ENCODE measurements around the gene ST6GALNAC1.

The ST6GALNAC1 gene

GRCh38 chr17:76631821-76632565, 11.6 kb downstream of the ST6GALNAC1 start:
- H3K9ac ChIP-seq (ENCODE audit: low read length), result no peak overlapping the region
- no peak overlapping the region for H4K8ac ChIP-seq (ENCODE audit: low read depth, low read length)
- no peak overlapping the region for H3K27ac ChIP-seq (ENCODE audit: low read depth, low read length)
- no peak overlapping the region for H2BK5ac ChIP-seq (ENCODE audit: low read length)
- no peak overlapping the region for H2AK5ac ChIP-seq (ENCODE audit: low read length)
- no peaks in the 10 kb centered on the region for H3K79me2 ChIP-seq (ENCODE audit: control insufficient read depth, insufficient read depth, low read length)
- H2BK15ac ChIP-seq (replicated peaks; ENCODE audit: low read depth), result no peak overlapping the region
- H3K4ac ChIP-seq (ENCODE audit: low read depth, low read length), result no peak overlapping the region
- H3K23ac ChIP-seq (ENCODE audit: low read length), result no peak overlapping the region
- no peak overlapping the region for H3K4me3 ChIP-seq (ENCODE audit: low read length)
- no peaks in the 10 kb centered on the region for H3K27me3 ChIP-seq (ENCODE audit: insufficient read depth, low read length, poor library complexity)
- no CpG with 5 or more reads among the region's 10 CpGs for WGBS (ENCODE audit: extremely low coverage, insufficient coverage, low lambda C conversion rate)
- H4K5ac ChIP-seq (ENCODE audit: low read length), result no peak overlapping the region
- H3K4me1 ChIP-seq (ENCODE audit: control insufficient read depth, low read depth, low read length), result no peaks in the 10 kb centered on the region
- H3K4me2 ChIP-seq (ENCODE audit: low read length), result no peak overlapping the region
- H3K56ac ChIP-seq (ENCODE audit: low read length), result no peak overlapping the region
- no peak for DNase-seq
- no peaks in the 10 kb centered on the region for H3K79me1 ChIP-seq (ENCODE audit: low read length)
- H3K36me3 ChIP-seq (ENCODE audit: control insufficient read depth, insufficient read depth, low read length), result no peaks in the 10 kb centered on the region
- H3K18ac ChIP-seq (ENCODE audit: low read length), result no peak overlapping the region
- no peak overlapping the region for H2BK120ac ChIP-seq (ENCODE audit: low read depth, low read length)

- Histone ChIP-seq H2BK5ac (ENCODE audit: low read length) (no peak overlapping the region), H3K27me3 (ENCODE audit: insufficient read depth, low read length, poor library complexity) (no peaks in the 10 kb centered on the region), H4K5ac (ENCODE audit: low read length) (no peak overlapping the region), H3K79me2 (ENCODE audit: control insufficient read depth, insufficient read depth, low read length) (no peaks in the 10 kb centered on the region), H2AK5ac (ENCODE audit: low read length) (no peak overlapping the region), H3K4ac (ENCODE audit: low read depth, low read length) (no peak overlapping the region), H3K9ac (ENCODE audit: low read length) (no peak overlapping the region), H3K23ac (ENCODE audit: low read length) (no peak overlapping the region), H3K4me3 (ENCODE audit: low read length) (no peak overlapping the region), H2BK15ac (replicated peaks; ENCODE audit: low read depth) (no peak overlapping the region), H3K4me2 (ENCODE audit: low read length) (no peak overlapping the region), H3K36me3 (ENCODE audit: control insufficient read depth, insufficient read depth, low read length) (no peaks in the 10 kb centered on the region), H3K56ac (ENCODE audit: low read length) (no peak overlapping the region), H2BK120ac (ENCODE audit: low read depth, low read length) (no peak overlapping the region), H3K4me1 (ENCODE audit: control insufficient read depth, low read depth, low read length) (no peaks in the 10 kb centered on the region), H3K18ac (ENCODE audit: low read length) (no peak overlapping the region), H4K8ac (ENCODE audit: low read depth, low read length) (no peak overlapping the region), H3K79me1 (ENCODE audit: low read length) (no peaks in the 10 kb centered on the region), H3K27ac (ENCODE audit: low read depth, low read length) (no peak overlapping the region)
- peak; percentile 28 for DNase-seq
- no CpG with 5 or more reads among the region's 6 CpGs for WGBS (ENCODE audit: extremely low coverage, insufficient coverage, low lambda C conversion rate)
Observed at GRCh38 chr17:76630151-76630550, 13.4 kb downstream of the ST6GALNAC1 start.

GRCh38 chr17:76627510-76627909, 16.0 kb downstream of the ST6GALNAC1 start:
- H3K4me2 ChIP-seq (ENCODE audit: low read length), result no peak overlapping the region
- H3K56ac ChIP-seq (ENCODE audit: low read length), result no peak overlapping the region

GRCh38 chr17:76626442-76626841, 17.1 kb downstream of the ST6GALNAC1 start:
- H3K4me1 ChIP-seq (ENCODE audit: control insufficient read depth, low read depth, low read length), result no peaks in the 10 kb centered on the region
- no peak overlapping the region for H3K56ac ChIP-seq (ENCODE audit: low read length)
- H2AK5ac ChIP-seq (ENCODE audit: low read length), result no peak overlapping the region
- H4K5ac ChIP-seq (ENCODE audit: low read length), result no peak overlapping the region
- H3K18ac ChIP-seq (ENCODE audit: low read length), result no peak overlapping the region
- no peaks in the 10 kb centered on the region for H3K27me3 ChIP-seq (ENCODE audit: insufficient read depth, low read length, poor library complexity)
- H3K79me1 ChIP-seq (ENCODE audit: low read length), result no peaks in the 10 kb centered on the region
- no peak overlapping the region for H3K4ac ChIP-seq (ENCODE audit: low read depth, low read length)
- DNase-seq, result no peak
- H3K23ac ChIP-seq (ENCODE audit: low read length), result no peak overlapping the region
- H2BK15ac ChIP-seq (replicated peaks; ENCODE audit: low read depth), result no peak overlapping the region
- no peak overlapping the region for H3K4me3 ChIP-seq (ENCODE audit: low read length)
- no peak overlapping the region for H2BK120ac ChIP-seq (ENCODE audit: low read depth, low read length)
- H4K8ac ChIP-seq (ENCODE audit: low read depth, low read length), result no peak overlapping the region
- no peak overlapping the region for H3K9ac ChIP-seq (ENCODE audit: low read length)
- no CpG with 5 or more reads among the region's 11 CpGs for WGBS (ENCODE audit: extremely low coverage, insufficient coverage, low lambda C conversion rate)
- no peak overlapping the region for H3K4me2 ChIP-seq (ENCODE audit: low read length)
- no peaks in the 10 kb centered on the region for H3K36me3 ChIP-seq (ENCODE audit: control insufficient read depth, insufficient read depth, low read length)
- H2BK5ac ChIP-seq (ENCODE audit: low read length), result no peak overlapping the region
- H3K79me2 ChIP-seq (ENCODE audit: control insufficient read depth, insufficient read depth, low read length), result no peaks in the 10 kb centered on the region
- no peak overlapping the region for H3K27ac ChIP-seq (ENCODE audit: low read depth, low read length)

More at GRCh38 chr17:76627510-76627909, 16.0 kb downstream of the ST6GALNAC1 start:
- H3K27me3 ChIP-seq (ENCODE audit: insufficient read depth, low read length, poor library complexity), result no peaks in the 10 kb centered on the region
- H3K4me1 ChIP-seq (ENCODE audit: control insufficient read depth, low read depth, low read length), result no peaks in the 10 kb centered on the region
- no peak overlapping the region for H4K8ac ChIP-seq (ENCODE audit: low read depth, low read length)
- no peaks in the 10 kb centered on the region for H3K36me3 ChIP-seq (ENCODE audit: control insufficient read depth, insufficient read depth, low read length)
- H3K27ac ChIP-seq (ENCODE audit: low read depth, low read length), result no peak overlapping the region
- no CpG with 5 or more reads among the region's 13 CpGs for WGBS (ENCODE audit: extremely low coverage, insufficient coverage, low lambda C conversion rate)
- no peak overlapping the region for H2BK120ac ChIP-seq (ENCODE audit: low read depth, low read length)
- H2BK5ac ChIP-seq (ENCODE audit: low read length), result no peak overlapping the region
- H3K4me3 ChIP-seq (ENCODE audit: low read length), result no peak overlapping the region
- H2AK5ac ChIP-seq (ENCODE audit: low read length), result no peak overlapping the region
- H3K79me1 ChIP-seq (ENCODE audit: low read length), result no peaks in the 10 kb centered on the region
- DNase-seq, result no peak
- H3K9ac ChIP-seq (ENCODE audit: low read length), result no peak overlapping the region
- H2BK15ac ChIP-seq (replicated peaks; ENCODE audit: low read depth), result no peak overlapping the region
- H3K18ac ChIP-seq (ENCODE audit: low read length), result no peak overlapping the region
- no peak overlapping the region for H3K4ac ChIP-seq (ENCODE audit: low read depth, low read length)
- H4K5ac ChIP-seq (ENCODE audit: low read length), result no peak overlapping the region
- no peak overlapping the region for H3K23ac ChIP-seq (ENCODE audit: low read length)
- no peaks in the 10 kb centered on the region for H3K79me2 ChIP-seq (ENCODE audit: control insufficient read depth, insufficient read depth, low read length)

- no peaks in the 10 kb centered on the region for H3K79me1 ChIP-seq (ENCODE audit: low read length)
- no peaks in the 10 kb centered on the region for H3K79me2 ChIP-seq (ENCODE audit: control insufficient read depth, insufficient read depth, low read length)
- H3K36me3 ChIP-seq (ENCODE audit: control insufficient read depth, insufficient read depth, low read length), result no peaks in the 10 kb centered on the region
- H2BK15ac ChIP-seq (replicated peaks; ENCODE audit: low read depth), result no peak overlapping the region
- no peak overlapping the region for H3K4me2 ChIP-seq (ENCODE audit: low read length)
- no peaks in the 10 kb centered on the region for H3K4me1 ChIP-seq (ENCODE audit: control insufficient read depth, low read depth, low read length)
- no peak overlapping the region for H2BK5ac ChIP-seq (ENCODE audit: low read length)
- no peak overlapping the region for H2AK5ac ChIP-seq (ENCODE audit: low read length)
- no peaks in the 10 kb centered on the region for H3K27me3 ChIP-seq (ENCODE audit: insufficient read depth, low read length, poor library complexity)
- H4K5ac ChIP-seq (ENCODE audit: low read length), result no peak overlapping the region
- H3K27ac ChIP-seq (ENCODE audit: low read depth, low read length), result no peak overlapping the region
- no CpG with 5 or more reads among the region's 6 CpGs for WGBS (ENCODE audit: extremely low coverage, insufficient coverage, low lambda C conversion rate)
- H4K8ac ChIP-seq (ENCODE audit: low read depth, low read length), result no peak overlapping the region
- H3K4ac ChIP-seq (ENCODE audit: low read depth, low read length), result no peak overlapping the region
- no peak for DNase-seq
- H3K4me3 ChIP-seq (ENCODE audit: low read length), result no peak overlapping the region
- H2BK120ac ChIP-seq (ENCODE audit: low read depth, low read length), result no peak overlapping the region
- H3K18ac ChIP-seq (ENCODE audit: low read length), result no peak overlapping the region
- no peak overlapping the region for H3K56ac ChIP-seq (ENCODE audit: low read length)
- H3K23ac ChIP-seq (ENCODE audit: low read length), result no peak overlapping the region
- H3K9ac ChIP-seq (ENCODE audit: low read length), result no peak overlapping the region
Observed at GRCh38 chr17:76625496-76625895, 18.1 kb downstream of the ST6GALNAC1 start.

All from mesendoderm (in vitro differentiated cells).